Neuronal stem cell (in vitro differentiated cells): Measurements from ENCODE around the gene FRMPD4.

Experiments used
- DNase-seq: peaks from one replicate; pipeline ENCODE4 v3.0.0-alpha.2; 2013; ENCODE audit warnings: low spot score
- H2AFZ ChIP-seq: one replicate; pipeline ENCODE4 v1.6.1; 2013; ENCODE audit warnings: mild to moderate bottlenecking, low read length, inconsistent platforms
- H2AK5ac ChIP-seq: 2 replicates; pipeline ENCODE4 v1.6.1; 2013; ENCODE audit warnings: low read depth, mild to moderate bottlenecking, inconsistent platforms, low read length, moderate library complexity, mixed read lengths
- H2BK120ac ChIP-seq: 2 replicates; pipeline ENCODE4 v1.6.1; 2013; ENCODE audit warnings: low read depth, mild to moderate bottlenecking, inconsistent platforms, low read length, moderate library complexity, mixed read lengths
- H2BK12ac ChIP-seq: one replicate; pipeline ENCODE4 v1.6.1; 2013; ENCODE audit warnings: low read length, inconsistent platforms
- H2BK15ac ChIP-seq: 2 replicates; pipeline ENCODE4 v1.6.1; 2013; ENCODE audit warnings: mild to moderate bottlenecking, low read length, inconsistent platforms, mixed read lengths
- H2BK5ac ChIP-seq: one replicate; pipeline ENCODE4 v1.6.1; 2013; ENCODE audit warnings: inconsistent platforms, mild to moderate bottlenecking, low read length, moderate library complexity
- H3K14ac ChIP-seq: one replicate; pipeline ENCODE4 v1.6.1; 2013; ENCODE audit warnings: low read length, inconsistent platforms
- H3K18ac ChIP-seq: 2 replicates; pipeline ENCODE4 v1.6.1; 2013; ENCODE audit warnings: low read length, inconsistent platforms
- H3K23ac ChIP-seq: 2 replicates; pipeline ENCODE4 v1.6.1; 2013; ENCODE audit warnings: low read depth, mild to moderate bottlenecking, mixed read lengths, low read length, inconsistent platforms; ENCODE audit not compliant: poor library complexity
- H3K27ac ChIP-seq: replicated peaks from 3 replicates; pipeline ENCODE4 v1.5.1; 2013; ENCODE audit warnings: low read length, inconsistent platforms
- H3K27me3 ChIP-seq, 3 experiments: 2 replicates each; pipeline ENCODE4 v1.6.1; 2013; ENCODE audit warnings: low read length in 3 of 3, mild to moderate bottlenecking in 2 of 3, inconsistent platforms in 1 of 3, low read depth in 1 of 3, mixed read lengths in 1 of 3, moderate library complexity in 1 of 3; ENCODE audit not compliant: control insufficient read depth in 3 of 3, insufficient read depth in 3 of 3
- H3K36me3 ChIP-seq, 2 donors: replicated peaks in 1 of 2; 2 replicates each; pipeline ENCODE4 v1.6.1; 2013; ENCODE audit warnings: low read length in 2 of 2; ENCODE audit not compliant: control insufficient read depth in 2 of 2, insufficient read depth in 2 of 2
- H3K4ac ChIP-seq: 2 replicates; pipeline ENCODE4 v1.6.1; 2013; ENCODE audit warnings: inconsistent platforms, mild to moderate bottlenecking, low read length, moderate library complexity
- H3K4me1 ChIP-seq, 2 donors: 1 replicate in 1 of 2; 2 replicates in 1 of 2; pipeline ENCODE4 v1.6.1; 2013; ENCODE audit warnings: low read length in 2 of 2, low read depth in 1 of 2; ENCODE audit not compliant: control insufficient read depth in 2 of 2, insufficient read depth in 1 of 2
- H3K4me2 ChIP-seq: one replicate; pipeline ENCODE4 v1.6.1; 2013; ENCODE audit warnings: mild to moderate bottlenecking, low read length, inconsistent platforms; ENCODE audit not compliant: insufficient read depth, poor library complexity, severe bottlenecking
- H3K4me3 ChIP-seq, 2 donors: 2 replicates each; pipeline ENCODE4 v1.5.1; 2013; ENCODE audit warnings: low read length in 2 of 2, mild to moderate bottlenecking in 2 of 2, inconsistent platforms in 1 of 2, moderate library complexity in 1 of 2
- H3K79me1 ChIP-seq: one replicate; pipeline ENCODE4 v1.6.1; 2013; ENCODE audit warnings: low read depth, mild to moderate bottlenecking, inconsistent platforms, low read length, moderate library complexity
- H3K9ac ChIP-seq: one replicate; pipeline ENCODE4 v1.6.1; 2013; ENCODE audit warnings: mild to moderate bottlenecking, low read depth, low read length, inconsistent platforms; ENCODE audit not compliant: poor library complexity
- H3K9me3 ChIP-seq, 2 donors: replicated peaks in 1 of 2; 2 replicates each; pipeline versions ENCODE3 to v1.6.1; 2013; ENCODE audit warnings: low read length in 2 of 2, mild to moderate bottlenecking in 2 of 2, inconsistent platforms in 1 of 2, low read depth in 1 of 2, mixed read lengths in 1 of 2, moderate library complexity in 1 of 2; ENCODE audit not compliant: control insufficient read depth in 2 of 2, insufficient read depth in 1 of 2
- H4K8ac ChIP-seq: one replicate; pipeline ENCODE4 v1.6.1; 2013; ENCODE audit warnings: low read depth, mild to moderate bottlenecking, inconsistent platforms, low read length, moderate library complexity
- H4K91ac ChIP-seq: one replicate; pipeline ENCODE4 v1.6.1; 2013; ENCODE audit warnings: low read length, low read depth, mild to moderate bottlenecking, inconsistent platforms; ENCODE audit not compliant: poor library complexity
- WGBS, 2 donors: extraction: QIAGEN DNeasy Blood & Tissue Kit; methylation state at CpG; one replicate each; pipeline ENCODE4 v1.1.7; 2013; ENCODE audit warnings: missing lambda C conversion rate in 2 of 2, mixed read lengths in 1 of 2; ENCODE audit not compliant: insufficient read length in 2 of 2, insufficient replicate concordance in 1 of 2; ENCODE audit errors: extremely low coverage in 2 of 2; 5-methylcytosine and 5-hydroxymethylcytosine counted together

The FRMPD4 gene

GRCh38 chrX:12419591-12419990, 281.3 kb downstream of the FRMPD4 start:
- Histone ChIP-seq H2AK5ac (no peak overlapping the region), H3K79me1 (no peaks in the 10 kb centered on the region), H2BK120ac (no peak overlapping the region), H3K27me3 (peaks cover 0 to 3% (median 0%) of the 10 kb centered on the region in 3 experiments), H2AFZ (no peak overlapping the region), H2BK15ac (no peak overlapping the region), H4K8ac (no peak overlapping the region), H2BK12ac (no peak overlapping the region), H3K18ac (no peak overlapping the region), H2BK5ac (no peak overlapping the region), H3K4ac (no peak overlapping the region), H3K14ac (no peak overlapping the region), H3K9ac (no peak overlapping the region), H3K36me3 (no peaks in the 10 kb centered on the region), H3K4me2 (no peak overlapping the region), H4K91ac (no peak overlapping the region), H3K27ac (no peak overlapping the region), H3K4me1 (no peaks in the 10 kb centered on the region), H3K9me3 (no peaks in the 10 kb centered on the region), H3K23ac (no peak overlapping the region), H3K4me3 (no peak overlapping the region)
- WGBS, 2 donors, result no CpG with 5 or more reads among the region's 4 CpGs
- no peak for DNase-seq

GRCh38 chrX:12421918-12422317, 283.6 kb downstream of the FRMPD4 start:
- Histone ChIP-seq H3K36me3 (no peaks in the 10 kb centered on the region), H4K8ac (no peak overlapping the region), H3K79me1 (no peaks in the 10 kb centered on the region), H3K27me3 (peaks cover 0 to 3% (median 0%) of the 10 kb centered on the region in 3 experiments), H3K4ac (no peak overlapping the region), H3K4me1 (no peaks in the 10 kb centered on the region), H3K18ac (no peak overlapping the region), H3K23ac (no peak overlapping the region), H3K4me3 (no peak overlapping the region), H3K9me3 (no peaks in the 10 kb centered on the region), H2BK12ac (no peak overlapping the region), H3K27ac (no peak overlapping the region), H3K14ac (no peak overlapping the region), H3K4me2 (no peak overlapping the region), H2BK120ac (no peak overlapping the region), H3K9ac (no peak overlapping the region), H2AK5ac (no peak overlapping the region), H2AFZ (no peak overlapping the region), H2BK15ac (no peak overlapping the region), H2BK5ac (no peak overlapping the region), H4K91ac (no peak overlapping the region)
- no CpG with 5 or more reads among the region's 5 CpGs for WGBS, 2 donors
- DNase-seq, result no peak

- DNase-seq, result no peak
- no peaks in the 10 kb centered on the region for H3K36me3 ChIP-seq
- H2BK12ac ChIP-seq, result no peak overlapping the region
- no peaks in the 10 kb centered on the region for H3K4me1 ChIP-seq
- no peaks in the 10 kb centered on the region for H3K79me1 ChIP-seq
- H2BK120ac ChIP-seq, result no peak overlapping the region
- no CpG with 5 or more reads among the region's 1 CpG for WGBS, 2 donors
- H3K9me3 ChIP-seq, result no peaks in the 10 kb centered on the region
- no peak overlapping the region for H2AFZ ChIP-seq
- H3K14ac ChIP-seq, result no peak overlapping the region
- no peak overlapping the region for H4K8ac ChIP-seq
- no peak overlapping the region for H3K27ac ChIP-seq
- no peak overlapping the region for H4K91ac ChIP-seq
- peaks cover 0 to 3% (median 0%) of the 10 kb centered on the region in 3 experiments for H3K27me3 ChIP-seq
- no peak overlapping the region for H3K23ac ChIP-seq
- H3K4me2 ChIP-seq, result no peak overlapping the region
- H3K9ac ChIP-seq, result no peak overlapping the region
- H3K4me3 ChIP-seq, result no peak overlapping the region
- no peak overlapping the region for H2BK15ac ChIP-seq
- H3K18ac ChIP-seq, result no peak overlapping the region
- no peak overlapping the region for H2BK5ac ChIP-seq
- H2AK5ac ChIP-seq, result no peak overlapping the region
- H3K4ac ChIP-seq, result no peak overlapping the region
Observed at GRCh38 chrX:12423346-12423745, 285.1 kb downstream of the FRMPD4 start.

GRCh38 chrX:12425496-12425895, 287.2 kb downstream of the FRMPD4 start:
- Histone ChIP-seq H3K18ac (no peak overlapping the region), H2BK5ac (no peak overlapping the region), H3K4me3 (no peak overlapping the region), H3K4me2 (no peak overlapping the region), H2AK5ac (no peak overlapping the region), H3K27me3 (peaks cover 0 to 3% (median 0%) of the 10 kb centered on the region in 3 experiments), H3K4ac (no peak overlapping the region), H3K27ac (no peak overlapping the region), H3K79me1 (no peaks in the 10 kb centered on the region), H4K8ac (no peak overlapping the region), H3K14ac (no peak overlapping the region), H3K9me3 (no peaks in the 10 kb centered on the region), H2BK15ac (no peak overlapping the region), H3K23ac (no peak overlapping the region), H2BK120ac (no peak overlapping the region), H3K36me3 (no peaks in the 10 kb centered on the region), H2BK12ac (no peak overlapping the region), H2AFZ (no peak overlapping the region), H4K91ac (no peak overlapping the region), H3K4me1 (no peaks in the 10 kb centered on the region), H3K9ac (no peak overlapping the region)
- no CpG with 5 or more reads among the region's 4 CpGs for WGBS, 2 donors
- DNase-seq, result no peak
